ENCODE results near the gene SLC7A6.
"Not testable (repeated sequence)": the region's sequence is repeated elsewhere in the genome, so short reads cannot be mapped to it uniquely, and the experiment has no call there.

Gene SLC7A6

GRCh38 chr16:68281368-68282063 is 17.2 kb downstream of the SLC7A6 start:
- in situ Hi-C loops (cut with MboI; ENCODE audit: low sequenced_read_pairs), result no loop called here

GRCh38 chr16:68282064-68282452 is 17.7 kb downstream of the SLC7A6 start:
- in situ Hi-C loops (cut with MboI; ENCODE audit: low sequenced_read_pairs), result no loop called here

DNA sequence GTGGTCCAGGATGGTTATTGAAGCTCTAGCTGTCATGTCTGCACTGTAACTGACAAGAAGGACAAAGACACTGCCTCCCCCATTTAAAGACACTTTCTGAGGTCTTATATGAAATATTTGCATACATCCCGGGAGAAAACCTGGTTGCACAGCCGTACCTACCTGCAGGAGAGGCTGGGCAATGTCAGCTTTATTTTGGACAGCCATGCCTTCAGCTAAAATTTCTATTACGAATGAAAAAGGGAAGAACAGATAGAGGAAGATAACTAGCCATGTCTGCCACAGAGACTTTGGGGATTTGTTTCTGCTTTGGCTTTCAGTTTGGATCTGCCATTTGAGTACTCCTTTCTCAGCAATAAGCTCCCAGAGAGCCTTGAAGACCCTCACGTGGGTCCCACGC is 19.0 kb downstream of the SLC7A6 start:
- in situ Hi-C loops (cut with MboI; ENCODE audit: low sequenced_read_pairs), result no loop called here

DNA sequence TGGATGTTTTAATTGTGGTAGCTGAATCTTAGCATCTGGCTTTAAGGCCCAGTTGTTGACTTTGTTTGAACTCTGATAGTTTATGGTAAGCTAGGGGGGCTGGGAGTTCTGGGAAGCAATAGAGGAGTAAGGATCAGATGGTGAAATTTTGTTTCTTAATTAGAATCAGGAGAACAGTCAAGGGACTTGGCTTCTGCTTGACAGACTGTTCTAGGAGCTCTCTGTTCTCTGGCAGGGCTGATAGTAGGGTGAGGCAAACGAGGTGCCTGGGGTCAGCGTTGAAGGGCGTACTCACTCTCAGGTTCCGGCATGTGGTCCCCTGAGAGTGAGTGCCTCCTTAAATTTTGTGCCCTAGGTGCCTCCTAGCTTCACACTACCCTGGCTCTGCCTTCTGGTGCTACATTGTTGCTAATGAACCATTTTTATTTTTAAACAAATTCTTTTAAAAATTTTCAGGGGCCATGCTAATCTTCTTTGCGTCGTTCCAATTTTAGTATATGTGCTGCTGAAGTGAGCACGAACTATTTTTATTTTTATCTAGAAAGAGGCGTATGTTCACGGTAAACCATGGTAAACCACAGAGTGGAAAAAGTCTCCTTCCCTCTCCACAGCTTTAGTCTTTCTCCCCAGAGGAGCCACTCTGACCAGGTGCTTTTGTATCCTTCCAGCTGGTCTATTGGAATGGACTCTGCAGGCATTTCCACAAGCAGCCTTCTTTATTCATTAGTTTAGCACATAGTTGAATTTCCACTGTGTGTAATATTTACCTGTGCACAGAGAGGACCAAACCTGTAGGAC is 19.7 kb downstream of the SLC7A6 start:
- in situ Hi-C loops (cut with MboI; ENCODE audit: low sequenced_read_pairs), result no loop called here

DNA sequence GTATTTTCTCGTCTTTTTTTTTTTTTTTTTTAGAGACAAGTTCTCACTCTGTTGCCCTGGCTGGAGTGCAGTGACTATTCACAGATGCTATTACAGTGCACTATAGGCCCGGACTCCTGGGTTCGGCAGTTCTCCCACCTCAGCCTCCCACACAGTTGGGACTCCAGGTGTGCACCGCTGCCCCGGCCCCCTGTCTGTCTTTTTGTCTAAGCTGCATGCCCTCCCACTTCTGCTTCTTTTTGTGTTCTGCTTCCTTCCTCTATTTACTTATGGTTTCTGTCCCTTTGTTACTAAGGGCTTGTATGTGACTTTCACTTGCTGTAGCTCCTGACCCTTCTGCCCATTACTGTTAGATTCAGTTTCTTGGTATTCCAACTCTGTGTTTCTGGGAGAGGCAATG is 20.5 kb downstream of the SLC7A6 start:
- in situ Hi-C loops (cut with MboI; ENCODE audit: low sequenced_read_pairs), result no loop called here

DNA sequence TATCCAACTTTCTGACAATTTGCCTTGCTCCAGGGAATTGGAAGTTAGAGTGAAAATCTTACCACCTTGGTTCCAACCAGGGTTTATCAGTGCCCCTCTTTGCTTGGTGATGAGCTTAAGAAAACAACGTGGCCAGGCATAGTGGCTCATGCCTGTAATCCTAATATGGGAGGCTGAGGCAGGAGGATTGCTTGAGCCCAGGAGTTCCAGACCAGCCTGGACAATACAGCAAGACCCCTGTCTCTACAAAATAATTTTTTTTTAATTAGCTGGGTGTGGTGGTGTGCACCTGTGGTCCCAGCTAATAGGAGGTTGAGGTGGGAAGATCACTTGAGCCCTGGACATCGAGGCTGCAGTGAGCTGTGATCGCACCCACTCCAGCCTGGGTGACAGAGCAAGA is 21.4 kb downstream of the SLC7A6 start:
- in situ Hi-C loops (cut with MboI; ENCODE audit: low sequenced_read_pairs), result no loop called here

- in situ Hi-C loops (cut with MboI; ENCODE audit: low sequenced_read_pairs), result no loop called here
Observed at GRCh38 chr16:68286153-68287074, 22.1 kb downstream of the SLC7A6 start.

GRCh38 chr16:68287276-68288251 is 23.2 kb downstream of the SLC7A6 start:
- in situ Hi-C loops (cut with MboI; ENCODE audit: low sequenced_read_pairs), result no loop called here

DNA sequence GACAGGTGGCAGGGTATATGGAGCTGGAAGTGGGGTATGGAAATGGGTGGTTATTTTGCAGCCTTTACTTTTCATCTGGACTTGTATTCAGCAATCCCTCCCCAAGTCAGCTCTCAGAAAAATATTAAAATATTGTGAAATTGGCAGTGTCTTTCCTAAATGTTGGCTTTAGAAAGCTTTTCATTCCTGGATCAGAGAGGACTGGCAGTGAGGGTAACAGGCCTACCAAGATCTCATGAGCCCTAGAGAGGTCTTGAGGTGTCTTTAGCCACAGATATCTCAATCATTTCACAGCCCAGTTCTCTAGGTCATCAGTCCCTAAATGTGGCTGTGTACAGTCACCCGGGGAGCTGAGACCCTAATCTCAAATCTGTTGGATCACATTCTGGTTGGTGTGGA is 23.9 kb downstream of the SLC7A6 start:
- in situ Hi-C loops (cut with MboI; ENCODE audit: low sequenced_read_pairs), result no loop called here

GRCh38 chr16:68288796-68289195 is 24.5 kb downstream of the SLC7A6 start:
- in situ Hi-C loops (cut with MboI; ENCODE audit: low sequenced_read_pairs), result not testable (repeated sequence)

DNA sequence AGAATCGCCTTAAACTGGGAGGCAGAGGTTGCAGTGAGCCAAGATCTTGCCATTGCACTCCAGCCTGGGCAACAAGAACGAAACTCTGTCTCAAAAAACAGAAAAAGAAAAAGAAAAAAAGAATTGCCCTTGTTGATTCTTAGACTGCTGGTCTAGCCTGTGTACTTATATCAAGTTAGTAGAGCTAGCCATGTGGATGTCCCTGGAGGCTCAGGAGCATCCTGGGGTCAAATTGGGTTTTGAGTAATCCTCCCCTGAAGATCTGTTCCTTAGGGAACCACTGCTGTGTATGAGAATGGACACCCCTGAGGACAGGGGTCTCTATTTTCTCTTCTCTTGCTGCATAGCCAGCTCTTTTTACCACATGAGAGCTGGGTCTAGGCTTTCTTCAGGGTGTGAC is 24.9 kb downstream of the SLC7A6 start:
- in situ Hi-C loops (cut with MboI; ENCODE audit: low sequenced_read_pairs), result no loop called here

DNA sequence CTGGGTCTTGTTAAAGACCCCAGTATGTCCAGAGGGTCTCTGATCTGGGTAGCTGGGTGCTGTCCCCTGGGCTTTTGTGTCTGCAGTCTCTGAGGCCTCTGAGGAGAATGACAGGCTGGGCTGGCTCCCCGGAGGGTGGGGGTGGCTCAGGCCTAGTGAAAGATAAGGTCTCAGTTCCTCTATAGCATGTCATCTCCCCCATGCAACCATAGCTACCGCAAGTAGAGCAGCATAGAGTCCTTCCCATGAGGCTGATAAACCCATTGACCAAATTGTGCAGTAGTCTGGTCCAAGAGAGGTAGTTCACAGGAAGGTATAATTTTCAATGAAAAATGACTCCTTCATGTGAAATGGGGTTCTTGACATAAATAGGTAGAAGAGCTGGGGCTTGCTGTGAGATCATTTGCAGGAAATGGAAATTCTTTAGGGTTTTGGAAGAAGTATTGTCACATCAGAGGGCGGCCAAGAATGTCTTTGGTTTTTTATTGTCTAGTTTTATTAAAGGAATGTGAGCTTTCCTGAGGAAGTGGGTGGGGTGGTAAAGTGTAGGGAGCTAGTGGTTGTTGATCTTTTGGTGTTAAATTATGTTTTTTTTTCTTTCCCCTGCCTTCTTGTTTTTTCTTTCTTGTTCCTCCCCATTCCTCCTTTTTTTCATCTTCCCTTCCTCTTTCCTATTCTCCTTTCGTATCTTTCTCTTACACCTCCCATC is 25.4 kb downstream of the SLC7A6 start:
- in situ Hi-C loops (cut with MboI; ENCODE audit: low sequenced_read_pairs), result no loop called here

DNA sequence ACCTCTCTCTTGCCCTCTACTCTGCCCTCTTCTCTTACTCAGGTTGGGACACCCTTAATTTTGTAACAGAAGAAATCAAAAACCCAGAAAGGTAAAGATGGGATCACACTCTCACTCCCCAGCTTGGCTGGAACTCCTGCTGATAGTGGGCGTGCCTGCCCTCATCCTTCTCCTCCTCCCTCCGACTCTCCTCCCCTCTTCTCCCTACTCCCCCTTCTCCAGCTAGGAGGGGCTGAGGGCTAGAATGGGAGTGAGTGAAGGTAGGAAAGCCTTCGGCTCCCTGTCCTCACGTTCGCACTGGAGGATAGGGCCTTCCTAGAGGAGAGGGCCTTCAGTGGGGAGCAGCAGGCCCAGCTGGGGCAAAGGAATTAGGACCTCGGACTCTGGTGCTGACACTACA is 26.1 kb downstream of the SLC7A6 start:
- in situ Hi-C loops (cut with MboI; ENCODE audit: low sequenced_read_pairs), result no loop called here

DNA sequence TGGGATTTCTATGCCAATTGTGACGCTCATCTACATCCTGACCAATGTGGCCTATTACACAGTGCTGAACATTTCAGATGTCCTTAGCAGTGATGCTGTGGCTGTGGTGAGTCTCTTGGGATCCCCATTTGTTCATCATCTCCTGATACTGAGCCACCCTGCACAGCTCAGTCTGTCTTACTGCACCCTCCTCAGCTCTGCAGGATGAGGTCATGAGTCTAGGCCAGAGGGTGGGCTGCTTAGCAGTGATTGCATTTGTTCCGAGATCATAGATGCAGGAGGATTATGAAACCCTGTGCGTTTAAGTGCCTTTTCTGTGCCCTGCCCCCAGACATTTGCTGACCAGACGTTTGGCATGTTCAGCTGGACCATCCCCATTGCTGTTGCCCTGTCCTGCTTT is 26.9 kb downstream of the SLC7A6 start:
- in situ Hi-C loops (cut with MboI; ENCODE audit: low sequenced_read_pairs), result no loop called here

GRCh38 chr16:68292425-68292824 is 28.1 kb downstream of the SLC7A6 start:
- in situ Hi-C loops (cut with MboI; ENCODE audit: low sequenced_read_pairs), result no loop called here

- in situ Hi-C loops (cut with MboI; ENCODE audit: low sequenced_read_pairs), result no loop called here
Observed at GRCh38 chr16:68296291-68296690, 32.0 kb downstream of the SLC7A6 start.

DNA sequence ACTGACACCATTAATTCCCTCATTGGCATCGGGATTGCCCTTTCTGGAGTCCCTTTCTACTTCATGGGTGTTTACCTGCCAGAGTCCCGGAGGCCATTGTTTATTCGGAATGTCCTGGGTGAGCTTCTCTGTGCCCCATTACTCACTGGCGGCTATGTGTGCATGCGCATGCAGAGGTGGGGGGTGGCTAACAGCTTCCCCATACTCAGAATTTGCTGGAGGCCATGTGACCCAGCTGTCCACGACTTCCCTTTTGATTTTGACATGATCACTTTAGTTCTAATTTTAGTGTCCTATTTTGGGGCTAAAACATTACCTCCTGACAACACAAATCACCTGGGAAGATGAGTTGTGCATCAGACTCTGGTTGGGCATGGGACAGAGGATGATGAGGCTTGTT is 32.4 kb downstream of the SLC7A6 start:
- in situ Hi-C loops (cut with MboI; ENCODE audit: low sequenced_read_pairs), result no loop called here

- in situ Hi-C loops (cut with MboI; ENCODE audit: low sequenced_read_pairs), result no loop called here
Observed at GRCh38 chr16:68297908-68298307, 33.6 kb downstream of the SLC7A6 start.

- in situ Hi-C loops (cut with MboI; ENCODE audit: low sequenced_read_pairs), result no loop called here
Observed at GRCh38 chr16:68298312-68298711, 34.0 kb downstream of the SLC7A6 start.
